ENCODE measurements around the gene TBC1D2. TPM values are rescaled to one million over a fixed set of nuclear protein-coding genes. Genes with fewer than 3 reads are reported as not detected.
"Not testable (repeated sequence)": the region's sequence is repeated elsewhere in the genome, so short reads cannot be mapped to it uniquely, and the experiment has no call there.

The TBC1D2 gene
- total and polyA plus RNA-seq, 4 donors: 2.8 to 5.1 (median 3.7) TPM

DNA sequence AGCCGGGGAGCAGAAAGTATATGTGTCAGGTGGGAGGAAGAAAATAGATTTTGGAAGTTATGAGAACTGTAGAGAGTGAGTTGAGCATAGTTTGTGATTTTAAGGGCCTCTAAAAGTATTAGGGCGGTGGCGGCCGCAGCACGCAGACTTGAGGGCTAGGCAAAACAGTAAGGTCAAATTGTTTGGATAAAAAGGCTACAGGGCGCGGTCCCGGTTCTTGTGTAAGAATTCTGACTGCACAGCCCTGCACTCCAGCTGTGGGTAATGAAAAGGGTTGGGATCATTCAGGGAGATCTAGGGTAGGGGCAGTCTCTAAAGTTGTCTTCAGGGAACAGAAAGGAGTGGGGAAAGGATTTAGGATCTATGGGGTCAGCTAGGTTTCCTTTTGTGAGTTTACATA is 12.1 kb upstream of the TBC1D2 start:
- 93% methylated on average over 8 of the region's 8 CpGs for WGBS
- not testable (repeated sequence) for H3K9me3 ChIP-seq (ENCODE audit: control insufficient read depth in 4 of 4, low read length in 3 of 4); H3K27ac ChIP-seq (ENCODE audit: low read depth in 1 of 2, low read length in 2 of 2); H3K36me3 ChIP-seq (ENCODE audit: control insufficient read depth in 4 of 4, insufficient read depth in 3 of 4, low read depth in 1 of 4, low read length in 3 of 4); H3K4me1 ChIP-seq (ENCODE audit: control insufficient read depth in 4 of 4, insufficient read depth in 4 of 4, low read length in 3 of 4); H3K27me3 ChIP-seq (ENCODE audit: control insufficient read depth in 4 of 4, insufficient read depth in 4 of 4, low read length in 3 of 4); DNase-seq (ENCODE audit: low spot score); H3K4me3 ChIP-seq (ENCODE audit: low read depth in 1 of 3, low read length in 3 of 3); H3K9ac ChIP-seq (ENCODE audit: low read depth in 1 of 2, low read length in 2 of 2)

DNA sequence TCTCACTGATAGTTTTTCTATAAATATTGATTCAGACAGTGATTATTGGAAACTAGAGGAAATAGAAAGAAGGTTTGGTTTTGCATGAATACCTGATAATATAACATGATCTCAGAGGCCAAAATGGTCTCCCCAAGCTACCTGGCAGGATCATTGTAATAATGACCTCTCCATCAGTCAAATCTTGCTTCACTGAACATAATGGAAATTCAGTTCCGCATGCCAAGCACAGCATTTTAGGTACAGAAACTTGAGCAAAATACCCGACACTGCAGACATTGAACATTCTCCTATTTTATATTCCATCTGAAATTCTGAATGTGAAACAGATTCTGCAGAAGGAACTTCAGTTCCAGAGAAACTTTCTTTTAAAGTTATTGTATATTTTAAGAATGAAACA is 9.1 kb upstream of the TBC1D2 start:
- DNase-seq (ENCODE audit: low spot score): no peak
- TF ChIP-seq HNF4A (conservative IDR thresholded peaks at IDR 0.05) (no peak), TAF1 (conservative IDR thresholded peaks at IDR 0.05) (no peak), GABPA (IDR thresholded peaks at IDR 0.05 in 1 of 2, conservative IDR thresholded peaks at IDR 0.05 in 1 of 2) (no peak), FOXA1 (IDR thresholded peaks at IDR 0.05) (no peak), SP1 (IDR thresholded peaks at IDR 0.05) (no peak), EGR1 (IDR thresholded peaks at IDR 0.05; ENCODE audit: low read depth in 2 of 2) (no peak), NR2F2 (IDR thresholded peaks at IDR 0.05) (no peak), JUND (IDR thresholded peaks at IDR 0.05) (no peak), RAD21 (IDR thresholded peaks at IDR 0.05) (no peak), RXRA (IDR thresholded peaks at IDR 0.05) (no peak), HNF4G (IDR thresholded peaks at IDR 0.05) (no peak), FOXA2 (IDR thresholded peaks at IDR 0.05) (no peak), YY1 (IDR thresholded peaks at IDR 0.05) (no peak)
- TF ChIP-seq, protein P1, sequence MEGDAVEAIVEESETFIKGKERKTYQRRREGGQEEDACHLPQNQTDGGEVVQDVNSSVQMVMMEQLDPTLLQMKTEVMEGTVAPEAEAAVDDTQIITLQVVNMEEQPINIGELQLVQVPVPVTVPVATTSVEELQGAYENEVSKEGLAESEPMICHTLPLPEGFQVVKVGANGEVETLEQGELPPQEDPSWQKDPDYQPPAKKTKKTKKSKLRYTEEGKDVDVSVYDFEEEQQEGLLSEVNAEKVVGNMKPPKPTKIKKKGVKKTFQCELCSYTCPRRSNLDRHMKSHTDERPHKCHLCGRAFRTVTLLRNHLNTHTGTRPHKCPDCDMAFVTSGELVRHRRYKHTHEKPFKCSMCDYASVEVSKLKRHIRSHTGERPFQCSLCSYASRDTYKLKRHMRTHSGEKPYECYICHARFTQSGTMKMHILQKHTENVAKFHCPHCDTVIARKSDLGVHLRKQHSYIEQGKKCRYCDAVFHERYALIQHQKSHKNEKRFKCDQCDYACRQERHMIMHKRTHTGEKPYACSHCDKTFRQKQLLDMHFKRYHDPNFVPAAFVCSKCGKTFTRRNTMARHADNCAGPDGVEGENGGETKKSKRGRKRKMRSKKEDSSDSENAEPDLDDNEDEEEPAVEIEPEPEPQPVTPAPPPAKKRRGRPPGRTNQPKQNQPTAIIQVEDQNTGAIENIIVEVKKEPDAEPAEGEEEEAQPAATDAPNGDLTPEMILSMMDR (IDR thresholded peaks at IDR 0.05; ENCODE audit: low read depth, low read length, missing input control): no peak
- TF ChIP-seq, protein P2, sequence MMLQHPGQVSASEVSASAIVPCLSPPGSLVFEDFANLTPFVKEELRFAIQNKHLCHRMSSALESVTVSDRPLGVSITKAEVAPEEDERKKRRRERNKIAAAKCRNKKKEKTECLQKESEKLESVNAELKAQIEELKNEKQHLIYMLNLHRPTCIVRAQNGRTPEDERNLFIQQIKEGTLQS (IDR thresholded peaks at IDR 0.05): no peak
- TF ChIP-seq, protein P3, sequence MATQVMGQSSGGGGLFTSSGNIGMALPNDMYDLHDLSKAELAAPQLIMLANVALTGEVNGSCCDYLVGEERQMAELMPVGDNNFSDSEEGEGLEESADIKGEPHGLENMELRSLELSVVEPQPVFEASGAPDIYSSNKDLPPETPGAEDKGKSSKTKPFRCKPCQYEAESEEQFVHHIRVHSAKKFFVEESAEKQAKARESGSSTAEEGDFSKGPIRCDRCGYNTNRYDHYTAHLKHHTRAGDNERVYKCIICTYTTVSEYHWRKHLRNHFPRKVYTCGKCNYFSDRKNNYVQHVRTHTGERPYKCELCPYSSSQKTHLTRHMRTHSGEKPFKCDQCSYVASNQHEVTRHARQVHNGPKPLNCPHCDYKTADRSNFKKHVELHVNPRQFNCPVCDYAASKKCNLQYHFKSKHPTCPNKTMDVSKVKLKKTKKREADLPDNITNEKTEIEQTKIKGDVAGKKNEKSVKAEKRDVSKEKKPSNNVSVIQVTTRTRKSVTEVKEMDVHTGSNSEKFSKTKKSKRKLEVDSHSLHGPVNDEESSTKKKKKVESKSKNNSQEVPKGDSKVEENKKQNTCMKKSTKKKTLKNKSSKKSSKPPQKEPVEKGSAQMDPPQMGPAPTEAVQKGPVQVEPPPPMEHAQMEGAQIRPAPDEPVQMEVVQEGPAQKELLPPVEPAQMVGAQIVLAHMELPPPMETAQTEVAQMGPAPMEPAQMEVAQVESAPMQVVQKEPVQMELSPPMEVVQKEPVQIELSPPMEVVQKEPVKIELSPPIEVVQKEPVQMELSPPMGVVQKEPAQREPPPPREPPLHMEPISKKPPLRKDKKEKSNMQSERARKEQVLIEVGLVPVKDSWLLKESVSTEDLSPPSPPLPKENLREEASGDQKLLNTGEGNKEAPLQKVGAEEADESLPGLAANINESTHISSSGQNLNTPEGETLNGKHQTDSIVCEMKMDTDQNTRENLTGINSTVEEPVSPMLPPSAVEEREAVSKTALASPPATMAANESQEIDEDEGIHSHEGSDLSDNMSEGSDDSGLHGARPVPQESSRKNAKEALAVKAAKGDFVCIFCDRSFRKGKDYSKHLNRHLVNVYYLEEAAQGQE (IDR thresholded peaks at IDR 0.05): no peak
- TF ChIP-seq, protein P4, sequence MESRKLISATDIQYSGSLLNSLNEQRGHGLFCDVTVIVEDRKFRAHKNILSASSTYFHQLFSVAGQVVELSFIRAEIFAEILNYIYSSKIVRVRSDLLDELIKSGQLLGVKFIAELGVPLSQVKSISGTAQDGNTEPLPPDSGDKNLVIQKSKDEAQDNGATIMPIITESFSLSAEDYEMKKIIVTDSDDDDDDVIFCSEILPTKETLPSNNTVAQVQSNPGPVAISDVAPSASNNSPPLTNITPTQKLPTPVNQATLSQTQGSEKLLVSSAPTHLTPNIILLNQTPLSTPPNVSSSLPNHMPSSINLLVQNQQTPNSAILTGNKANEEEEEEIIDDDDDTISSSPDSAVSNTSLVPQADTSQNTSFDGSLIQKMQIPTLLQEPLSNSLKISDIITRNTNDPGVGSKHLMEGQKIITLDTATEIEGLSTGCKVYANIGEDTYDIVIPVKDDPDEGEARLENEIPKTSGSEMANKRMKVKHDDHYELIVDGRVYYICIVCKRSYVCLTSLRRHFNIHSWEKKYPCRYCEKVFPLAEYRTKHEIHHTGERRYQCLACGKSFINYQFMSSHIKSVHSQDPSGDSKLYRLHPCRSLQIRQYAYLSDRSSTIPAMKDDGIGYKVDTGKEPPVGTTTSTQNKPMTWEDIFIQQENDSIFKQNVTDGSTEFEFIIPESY (IDR thresholded peaks at IDR 0.05): no peak
- TF ChIP-seq, protein P5, sequence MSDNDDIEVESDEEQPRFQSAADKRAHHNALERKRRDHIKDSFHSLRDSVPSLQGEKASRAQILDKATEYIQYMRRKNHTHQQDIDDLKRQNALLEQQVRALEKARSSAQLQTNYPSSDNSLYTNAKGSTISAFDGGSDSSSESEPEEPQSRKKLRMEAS (IDR thresholded peaks at IDR 0.05): no peak
- no peak overlapping the region for H3K9ac ChIP-seq (ENCODE audit: low read depth in 1 of 2, low read length in 2 of 2)
- no peak overlapping the region for H3K4me3 ChIP-seq (ENCODE audit: low read depth in 1 of 3, low read length in 3 of 3)
- H3K9me3 ChIP-seq (ENCODE audit: control insufficient read depth in 4 of 4, low read length in 3 of 4): no peaks in the 10 kb centered on the region
- H3K36me3 ChIP-seq (ENCODE audit: control insufficient read depth in 4 of 4, insufficient read depth in 3 of 4, low read depth in 1 of 4, low read length in 3 of 4): no peaks in the 10 kb centered on the region
- no peaks in the 10 kb centered on the region for H3K4me1 ChIP-seq (ENCODE audit: control insufficient read depth in 4 of 4, insufficient read depth in 4 of 4, low read length in 3 of 4)
- H3K27ac ChIP-seq (ENCODE audit: low read depth in 1 of 2, low read length in 2 of 2): no peak overlapping the region
- WGBS: 78% methylated on average over 2 of the region's 2 CpGs
- no peaks in the 10 kb centered on the region for H3K27me3 ChIP-seq (ENCODE audit: control insufficient read depth in 4 of 4, insufficient read depth in 4 of 4, low read length in 3 of 4)

All from liver (tissue), 9 donors.